Measurements from ENCODE around the gene BMF. TPM values are rescaled to one million over a fixed set of nuclear protein-coding genes. Genes with fewer than 3 reads are reported as not detected.

The BMF gene
- total and polyA plus RNA-seq, 7 donors: 0.65 to 7.2 (median 3.4) TPM

DNA sequence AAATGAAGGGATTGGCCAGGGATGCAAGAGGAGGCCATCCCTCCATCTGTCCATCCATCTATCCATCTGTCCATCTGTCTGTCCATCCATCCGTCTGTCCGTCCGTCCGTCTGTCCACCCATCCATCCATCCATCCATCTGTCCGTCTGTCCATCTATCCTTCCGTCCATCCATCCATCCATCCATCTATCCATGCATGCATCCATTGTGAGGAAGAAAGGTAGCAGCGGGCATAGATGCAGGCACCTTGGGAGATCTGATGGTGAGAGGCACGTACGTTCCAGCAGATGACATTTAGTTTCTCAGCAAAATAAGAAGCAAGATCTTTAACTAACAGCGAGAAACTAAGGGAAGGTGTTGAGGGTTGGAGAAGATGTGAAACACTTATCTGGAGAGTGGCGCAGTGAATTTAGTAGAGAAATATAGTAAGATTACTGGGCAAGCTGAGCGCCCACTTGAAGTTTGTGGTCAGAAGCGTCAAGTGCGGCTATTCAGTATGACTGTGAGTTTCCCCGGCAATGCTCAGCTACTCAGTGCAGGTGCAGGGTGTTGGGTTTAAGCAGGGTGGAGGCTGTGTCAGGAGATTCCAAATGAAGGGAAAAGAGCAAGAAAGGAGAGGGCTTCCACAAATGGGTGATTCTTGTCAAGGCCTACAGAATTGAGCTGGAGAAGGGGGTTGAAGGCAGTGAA, 47.3 kb downstream of the BMF start:
- Histone ChIP-seq H3K4me3 (no peak overlapping the region), H3K9me3 (no peaks in the 10 kb centered on the region), H3K27ac (no peak overlapping the region), H3K27me3 (ENCODE audit: insufficient read depth in 3 of 3, low read length in 2 of 3) (no peaks in the 10 kb centered on the region), H3K4me1 (peaks cover 32% of the 10 kb centered on the region), H3K36me3 (ENCODE audit: insufficient read depth in 1 of 2, low read depth in 1 of 2) (no peaks in the 10 kb centered on the region)
- TF ChIP-seq CTCF (IDR thresholded peaks at IDR 0.05): no peak
- DNase-seq: no peak
- intact Hi-C loops (cut with DNase I): no loop called here
- 93 to 98% (median 97%) methylated on average over 15 of the region's 15 CpGs for WGBS, 3 donors
- no peak for ATAC-seq

- DNase-seq (no peak), ATAC-seq (no peak)
- H3K4me3 ChIP-seq: no peak overlapping the region
- no peak overlapping the region for H3K27ac ChIP-seq
- TF ChIP-seq CTCF (IDR thresholded peaks at IDR 0.05): no peak
- no peaks in the 10 kb centered on the region for H3K27me3 ChIP-seq (ENCODE audit: insufficient read depth in 3 of 3, low read length in 2 of 3)
- H3K9me3 ChIP-seq: no peaks in the 10 kb centered on the region
- H3K36me3 ChIP-seq (ENCODE audit: insufficient read depth in 1 of 2, low read depth in 1 of 2): no peaks in the 10 kb centered on the region
- WGBS, 3 donors: 90 to 93% (median 90%) methylated on average over 10 of the region's 10 CpGs
- intact Hi-C loops (cut with DNase I): no loop called here
- peaks cover 41% of the 10 kb centered on the region for H3K4me1 ChIP-seq
These were observed 48.3 kb downstream of the BMF start for GRCh38 chr15:40060236-40060961.

- 90 to 98% (median 93%) methylated on average over 11 of the region's 11 CpGs for WGBS, 3 donors
- Histone ChIP-seq H3K9me3 (no peaks in the 10 kb centered on the region), H3K36me3 (ENCODE audit: insufficient read depth in 1 of 2, low read depth in 1 of 2) (no peaks in the 10 kb centered on the region), H3K27me3 (ENCODE audit: insufficient read depth in 3 of 3, low read length in 2 of 3) (no peaks in the 10 kb centered on the region), H3K4me3 (no peak overlapping the region), H3K4me1 (peaks cover 47% of the 10 kb centered on the region), H3K27ac (no peak overlapping the region)
- no peak for DNase-seq
- ATAC-seq: no peak
- intact Hi-C loops (cut with DNase I): no loop called here
- TF ChIP-seq CTCF (IDR thresholded peaks at IDR 0.05): no peak
These were observed 48.9 kb downstream of the BMF start for GRCh38 chr15:40059821-40060220.

DNA sequence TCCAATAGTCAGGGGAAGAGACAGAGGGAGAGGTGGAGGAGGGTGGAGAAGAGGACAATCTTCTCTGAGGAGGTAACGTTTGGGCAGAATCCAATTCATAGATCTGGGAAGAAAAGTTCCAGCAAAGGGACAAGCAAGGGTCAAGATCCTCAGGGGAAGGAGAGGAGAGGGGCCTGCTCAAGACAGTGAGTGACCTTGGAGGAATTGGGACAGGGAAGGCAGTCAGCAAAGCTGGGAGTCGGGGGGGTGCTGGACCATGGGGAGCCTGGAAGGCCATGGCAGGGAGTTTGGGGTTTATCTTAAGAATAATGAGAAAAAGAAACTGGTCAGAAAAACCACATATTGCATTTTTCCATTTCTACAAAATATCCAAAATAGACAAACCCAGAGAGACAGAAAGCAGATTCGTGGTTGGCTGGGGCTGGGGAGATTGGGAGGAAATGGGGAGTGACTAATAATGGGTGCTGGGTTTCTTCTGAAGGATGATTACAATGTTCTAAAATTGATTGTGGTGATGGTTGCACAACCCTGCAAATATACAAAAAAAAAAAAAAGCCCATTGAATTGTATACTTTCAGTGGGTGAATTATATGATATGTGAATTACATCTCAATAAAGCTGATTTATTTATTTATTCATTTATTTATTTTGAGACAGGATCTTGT, 50.1 kb downstream of the BMF start:
- no peak overlapping the region for H3K4me3 ChIP-seq
- intact Hi-C loops (cut with DNase I): no loop called here
- H3K36me3 ChIP-seq (ENCODE audit: insufficient read depth in 1 of 2, low read depth in 1 of 2): no peaks in the 10 kb centered on the region
- peaks cover 51% of the 10 kb centered on the region for H3K4me1 ChIP-seq
- no peak for TF ChIP-seq CTCF (IDR thresholded peaks at IDR 0.05)
- H3K27me3 ChIP-seq (ENCODE audit: insufficient read depth in 3 of 3, low read length in 2 of 3): no peaks in the 10 kb centered on the region
- DNase-seq (no peak), ATAC-seq (no peak)
- H3K9me3 ChIP-seq: no peaks in the 10 kb centered on the region
- 92 to 93% (median 93%) methylated on average over 3 of the region's 3 CpGs for WGBS, 3 donors
- no peak overlapping the region for H3K27ac ChIP-seq

Data from psoas muscle (tissue), 8 donors.